IMR-90 (cell line): ENCODE results near the gene PRMT1. TPM values are rescaled to one million over a fixed set of nuclear protein-coding genes. Genes with fewer than 3 reads are reported as not detected.

Source experiments
- ATAC-seq: fragments of 200-7000 bp; cut with Tn5 transposase; 2 replicates; pipeline ENCODE4 v1.9.1; 2020; ENCODE audit warnings: low read depth, mild to moderate bottlenecking, moderate library complexity
- BruUV-seq: library from RNA; stranded (reverse); fragments of 400-500 nt; replicated peaks from 2 replicates; lab custom pipeline; 2021; lab: Mats Ljungman, UMichigan
- CTCF ChIA-PET: fragments of 300-600 bp; formaldehyde crosslinking; extraction: SDS; loops from one replicate; lab custom pipeline; 2021; ENCODE audit warnings: antibody characterized with exemption; lab: Yijun Ruan, JAX
- POLR2A ChIA-PET: fragments of 300-600 bp; sonication (Branson Sonifier 250); formaldehyde crosslinking; loops from one replicate; lab custom pipeline; 2022; ENCODE audit warnings: antibody characterized with exemption; ENCODE audit not compliant: unreplicated experiment; lab: Charles Lee
- DNase-seq: peaks from one replicate; pipeline ENCODE4 v3.0.0; 2013
- H2AFZ ChIP-seq: replicated peaks from 2 replicates; pipeline ENCODE3; 2013; ENCODE audit warnings: low read length, mild to moderate bottlenecking; ENCODE audit not compliant: poor library complexity
- H2AK5ac ChIP-seq: 2 replicates; pipeline ENCODE4 v1.6.1; 2013; ENCODE audit warnings: low read depth, low read length, inconsistent platforms
- H2AK9ac ChIP-seq: replicated peaks from 2 replicates; pipeline ENCODE3; 2013; ENCODE audit warnings: mild to moderate bottlenecking, low read depth, low read length, moderate library complexity; ENCODE audit not compliant: poor library complexity
- H2BK120ac ChIP-seq: 2 replicates; pipeline ENCODE4 v1.6.1; 2013; ENCODE audit warnings: low read depth, low read length, inconsistent platforms
- H2BK15ac ChIP-seq: 3 replicates; pipeline ENCODE4 v1.6.1; 2013; ENCODE audit warnings: low read depth, low read length, inconsistent platforms
- H2BK20ac ChIP-seq: 2 replicates; pipeline ENCODE4 v1.6.1; 2013; ENCODE audit warnings: low read depth, mild to moderate bottlenecking, inconsistent platforms, low read length, moderate library complexity
- H2BK5ac ChIP-seq: 2 replicates; pipeline ENCODE4 v1.6.1; 2013; ENCODE audit warnings: mild to moderate bottlenecking, low read depth, low read length, inconsistent platforms; ENCODE audit not compliant: poor library complexity, severe bottlenecking
- H3K14ac ChIP-seq: replicated peaks from 2 replicates; pipeline ENCODE4 v1.6.1; 2013; ENCODE audit warnings: low read depth, low read length, inconsistent platforms
- H3K18ac ChIP-seq: 2 replicates; pipeline ENCODE4 v1.6.1; 2013; ENCODE audit warnings: low read depth, low read length, control low read depth
- H3K23ac ChIP-seq: 2 replicates; pipeline ENCODE4 v1.6.1; 2013; ENCODE audit warnings: low read depth, low read length, inconsistent platforms
- H3K27ac ChIP-seq: 2 replicates; pipeline ENCODE4 v1.5.1; 2013; ENCODE audit warnings: mild to moderate bottlenecking, control low read depth, low read length; ENCODE audit not compliant: insufficient read depth
- H3K27me3 ChIP-seq: 2 replicates; pipeline ENCODE4 v1.6.1; 2013; ENCODE audit warnings: low read length; ENCODE audit not compliant: control insufficient read depth, insufficient read depth
- H3K36me3 ChIP-seq: 2 replicates; pipeline ENCODE4 v1.6.1; 2013; ENCODE audit warnings: low read length, mixed read lengths; ENCODE audit not compliant: control insufficient read depth, insufficient read depth
- H3K4ac ChIP-seq: 2 replicates; pipeline ENCODE4 v1.6.1; 2013; ENCODE audit warnings: low read depth, low read length, inconsistent platforms
- H3K4me1 ChIP-seq: 2 replicates; pipeline ENCODE4 v1.6.1; 2013; ENCODE audit warnings: low read length, mixed read lengths; ENCODE audit not compliant: control insufficient read depth, insufficient read depth
- H3K4me2 ChIP-seq: 2 replicates; pipeline ENCODE4 v1.6.1; 2013; ENCODE audit warnings: low read depth, mild to moderate bottlenecking, control low read depth, low read length, moderate library complexity
- H3K4me3 ChIP-seq: 2 replicates; pipeline ENCODE4 v1.5.1; 2013; ENCODE audit warnings: low read depth, mild to moderate bottlenecking, control low read depth, low read length, moderate library complexity; ENCODE audit not compliant: insufficient read depth
- H3K56ac ChIP-seq: 2 replicates; pipeline ENCODE4 v1.6.1; 2013; ENCODE audit warnings: low read length, inconsistent platforms; ENCODE audit not compliant: insufficient read depth; ENCODE audit errors: extremely low read depth
- H3K79me1 ChIP-seq, 2 experiments: 2 replicates each; pipeline ENCODE4 v1.6.1; 2013; ENCODE audit warnings: low read length in 2 of 2, inconsistent platforms in 1 of 2, low read depth in 1 of 2
- H3K9ac ChIP-seq: 2 replicates; pipeline ENCODE4 v1.6.1; 2013; ENCODE audit warnings: low read depth, low read length, control low read depth
- H3K9me1 ChIP-seq: 2 replicates; pipeline ENCODE4 v1.6.1; 2013; ENCODE audit warnings: low read length, inconsistent platforms; ENCODE audit not compliant: insufficient read depth
- H3K9me3 ChIP-seq: 2 replicates; pipeline ENCODE4 v1.6.1; 2013; ENCODE audit warnings: low read length; ENCODE audit not compliant: control insufficient read depth, insufficient read depth
- H4K20me1 ChIP-seq: 2 replicates; pipeline ENCODE4 v1.6.1; 2013; ENCODE audit warnings: low read length, inconsistent platforms; ENCODE audit not compliant: insufficient read depth
- H4K5ac ChIP-seq: 2 replicates; pipeline ENCODE4 v1.6.1; 2013; ENCODE audit warnings: mild to moderate bottlenecking, low read depth, low read length, control low read depth
- H4K8ac ChIP-seq, 2 experiments: 2 replicates each; pipeline ENCODE4 v1.6.1; 2013; ENCODE audit warnings: low read depth in 2 of 2, low read length in 2 of 2, control low read depth in 1 of 2, inconsistent platforms in 1 of 2
- H4K91ac ChIP-seq: 2 replicates; pipeline ENCODE4 v1.6.1; 2013; ENCODE audit warnings: low read depth, low read length, inconsistent platforms; ENCODE audit not compliant: insufficient read depth
- FOS ChIP-seq: fragments of 150-350 bp; IDR thresholded peaks from 2 replicates; pipeline ENCODE4 v1.6.1; 2016; ENCODE audit warnings: low read depth, low read length
- MAFK ChIP-seq: IDR thresholded peaks from 2 replicates; pipeline ENCODE4 v1.6.1; 2012; ENCODE audit warnings: low read depth, low read length, improper control_type of control experiment
- NFE2L2 ChIP-seq: fragments of 150-350 bp; IDR thresholded peaks from 2 replicates; pipeline ENCODE4 v1.6.1; 2016; ENCODE audit warnings: low read depth, mild to moderate bottlenecking, low read length
- POLR2A ChIP-seq: IDR thresholded peaks from 2 replicates; pipeline ENCODE4 v1.6.1; 2012; ENCODE audit warnings: mild to moderate bottlenecking, low read depth, low read length
- RAD21 ChIP-seq: IDR thresholded peaks from 2 replicates; pipeline ENCODE4 v1.6.1; 2012; ENCODE audit warnings: low read length, improper control_type of control experiment
- WGBS, 2 experiments: methylation state at CpG; one replicate each; pipeline versions ENCODE4 v1.1.5 to v1.1.7; 2013; ENCODE audit warnings: missing lambda C conversion rate in 2 of 2; ENCODE audit not compliant: insufficient read length in 1 of 2; ENCODE audit errors: extremely low coverage in 2 of 2; 5-methylcytosine and 5-hydroxymethylcytosine counted together
- dilution Hi-C: fragments of 300-500 bp; cut with HindIII; formaldehyde crosslinking; loops from one replicate; pipeline ENCODE4 v1.14.3; 2018; ENCODE audit warnings: low sequenced_read_pairs; ENCODE audit not compliant: unreplicated experiment
- in situ Hi-C: fragments of 300-500 bp; cut with MboI; formaldehyde crosslinking; loops from 3 replicates; pipeline ENCODE4 v1.14.3; 2019; ENCODE audit warnings: low sequenced_read_pairs, inconsistent platforms, mixed read lengths
- intact Hi-C: fragments of 100-400 bp; cut with micrococcal nuclease; formaldehyde crosslinking; loops from 2 replicates; pipeline ENCODE4 v1.10.0; 2022
- polyA plus RNA-seq, 3 experiments: library from polyadenylated mRNA; depleted of rRNA; stranded (reverse); fragments of >200 nt; gene quantifications; 2 replicates each; pipeline ENCODE4 v1.2.3, GENCODE V29; 2012; ENCODE audit warnings: low replicate concordance in 1 of 3
- total RNA-seq: library from RNA; depleted of rRNA; stranded (reverse); fragments of >200 nt; gene quantifications from 2 replicates; pipeline ENCODE4 v1.2.3, GENCODE V29; 2012
- TF ChIP-seq, protein P1 (sequence below): fragments of 150-350 bp; IDR thresholded peaks from 2 replicates; pipeline ENCODE4 v1.6.1; 2017; ENCODE audit warnings: mild to moderate bottlenecking, antibody characterized with exemption, low read length, low read depth

Gene PRMT1
- total and polyA plus RNA-seq, 2 of the 4 experiments (the other 2 are of a cell fraction): 497 to 840 TPM

DNA sequence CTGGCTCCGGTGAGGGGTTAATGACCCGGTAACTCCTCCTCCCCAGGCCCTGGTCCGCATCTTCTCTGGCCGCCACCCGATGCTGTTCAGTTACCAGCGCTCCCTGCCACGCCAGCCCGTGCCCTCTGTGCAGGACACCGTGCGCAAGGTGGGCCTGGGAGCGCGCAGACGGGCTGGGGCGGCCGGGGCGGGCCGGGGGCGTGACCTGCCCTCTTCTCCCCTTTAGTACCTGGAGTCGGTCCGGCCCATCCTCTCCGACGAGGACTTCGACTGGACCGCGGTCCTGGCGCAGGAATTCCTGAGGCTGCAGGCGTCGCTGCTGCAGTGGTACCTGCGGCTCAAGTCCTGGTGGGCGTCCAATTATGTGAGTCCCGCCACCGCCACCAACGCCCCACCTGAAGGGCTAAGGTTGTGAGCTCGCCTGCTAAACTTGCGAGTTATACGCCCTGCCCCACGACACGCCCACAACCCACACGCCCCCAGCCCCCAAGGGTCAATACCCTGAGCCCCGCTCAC, 24.3 kb downstream of the PRMT1 start:
- no peak overlapping the region for H3K56ac ChIP-seq
- 0 out of 2 replicates have a peak, but pooled peaks cover 3% of the 10 kb centered on the region for H3K9me1 ChIP-seq
- no peak overlapping the region for H3K23ac ChIP-seq
- in situ Hi-C loops: no loop called here
- no peak overlapping the region for H2BK120ac ChIP-seq
- H2BK20ac ChIP-seq: no peak overlapping the region
- no peak overlapping the region for H4K8ac ChIP-seq
- intact Hi-C loops: no loop called here
- no peak overlapping the region for H4K91ac ChIP-seq
- H2AK5ac ChIP-seq: no peak overlapping the region
- H3K4ac ChIP-seq: no peak overlapping the region
- POLR2A ChIA-PET: no interaction called here
- H3K14ac ChIP-seq: no peak overlapping the region
- no peak overlapping the region for H3K27ac ChIP-seq
- no peak overlapping the region for H2AFZ ChIP-seq
- ATAC-seq (no peak), DNase-seq (no peak)
- TF ChIP-seq NFE2L2 (no peak), RAD21 (no peak), FOS (no peak), MAFK (no peak), POLR2A (no peak)
- TF ChIP-seq, protein P1, sequence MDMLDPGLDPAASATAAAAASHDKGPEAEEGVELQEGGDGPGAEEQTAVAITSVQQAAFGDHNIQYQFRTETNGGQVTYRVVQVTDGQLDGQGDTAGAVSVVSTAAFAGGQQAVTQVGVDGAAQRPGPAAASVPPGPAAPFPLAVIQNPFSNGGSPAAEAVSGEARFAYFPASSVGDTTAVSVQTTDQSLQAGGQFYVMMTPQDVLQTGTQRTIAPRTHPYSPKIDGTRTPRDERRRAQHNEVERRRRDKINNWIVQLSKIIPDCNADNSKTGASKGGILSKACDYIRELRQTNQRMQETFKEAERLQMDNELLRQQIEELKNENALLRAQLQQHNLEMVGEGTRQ: no peak
- H2BK15ac ChIP-seq: no peak overlapping the region
- no peaks in the 10 kb centered on the region for H4K20me1 ChIP-seq
- no peak overlapping the region for H4K5ac ChIP-seq
- no peaks in the 10 kb centered on the region for H3K9me3 ChIP-seq
- peaks cover 32% of the 10 kb centered on the region for H3K36me3 ChIP-seq
- no peak overlapping the region for H2AK9ac ChIP-seq
- H3K9ac ChIP-seq: no peak overlapping the region
- H3K4me2 ChIP-seq: no peak overlapping the region
- no peaks in the 10 kb centered on the region for H3K79me1 ChIP-seq
- WGBS, 2 experiments: 66% methylated on average over 21 of the region's 40 CpGs; no CpG with 5 or more reads in 1 of the 2 experiments
- no peaks in the 10 kb centered on the region for H3K4me1 ChIP-seq
- H3K27me3 ChIP-seq: no peaks in the 10 kb centered on the region
- no TSS peak for BruUV-seq
- H3K4me3 ChIP-seq: no peak overlapping the region
- no peak overlapping the region for H2BK5ac ChIP-seq
- H3K18ac ChIP-seq: no peak overlapping the region
- CTCF ChIA-PET: no interaction called here
- dilution Hi-C loops: no loop called here
